Measurements from ENCODE around the gene DAB2. TPM values are rescaled to one million over a fixed set of nuclear protein-coding genes. Genes with fewer than 3 reads are reported as not detected.

The DAB2 gene
- total and polyA plus RNA-seq, 8 donors: 3.1 to 74.4 (median 35.7) TPM

- Histone ChIP-seq H3K36me3 (no peaks in the 10 kb centered on the region), H3K9me3 (no peaks in the 10 kb centered on the region), H3K4me1 (peaks cover 5 to 50% (median 25%) of the 10 kb centered on the region in 4 donors), H3K27ac (peak overlapping the region in 3 of 5 donors; percentile 84 to 88 (median 86)), H3K27me3 (peaks cover 0 to 7% (median 0%) of the 10 kb centered on the region in 3 donors), H3K4me3 (no peak overlapping the region)
- DNase-seq: no peak
- TF ChIP-seq POLR2A (IDR thresholded peaks at IDR 0.05) (no peak), POLR2AphosphoS5 (IDR thresholded peaks at IDR 0.05) (no peak), CTCF (IDR thresholded peaks at IDR 0.05) (no peak), EP300 (IDR thresholded peaks at IDR 0.05) (no peak)
- WGBS, 5 donors: 15 to 27% (median 23%) methylated on average over 3 of the region's 3 CpGs
- intact Hi-C loops (cut with DNase I; ENCODE audit: low total_unique reads): no loop called here
Measured at GRCh38 chr5:39426746-39427105, 1.9 kb upstream of the DAB2 start.

GRCh38 chr5:39426051-39426745, 1.4 kb upstream of the DAB2 start:
- Histone ChIP-seq H3K36me3 (no peaks in the 10 kb centered on the region), H3K9me3 (no peaks in the 10 kb centered on the region), H3K4me1 (peaks cover 5 to 51% (median 27%) of the 10 kb centered on the region in 4 donors), H3K27me3 (peaks cover 0 to 7% (median 0%) of the 10 kb centered on the region in 3 donors), H3K27ac (peak overlapping the region in 4 of 5 donors; percentile 41 to 88 (median 85)), H3K4me3 (no peak overlapping the region)
- intact Hi-C loops (cut with DNase I; ENCODE audit: low total_unique reads): no loop called here
- DNase-seq: no peak
- TF ChIP-seq POLR2A (IDR thresholded peaks at IDR 0.05) (no peak), EP300 (IDR thresholded peaks at IDR 0.05) (no peak), CTCF (IDR thresholded peaks at IDR 0.05) (no peak), POLR2AphosphoS5 (IDR thresholded peaks at IDR 0.05) (no peak)
- WGBS, 5 donors: 62 to 81% (median 74%) methylated on average over 7 of the region's 7 CpGs

- H3K27me3 ChIP-seq: peaks cover 0 to 7% (median 0%) of the 10 kb centered on the region in 3 donors
- peak overlapping the region; percentile 47 to 88 (median 84) for H3K27ac ChIP-seq
- H3K4me1 ChIP-seq: peaks cover 5 to 68% (median 34%) of the 10 kb centered on the region in 4 donors
- no peak for DNase-seq
- intact Hi-C loops (cut with DNase I; ENCODE audit: low total_unique reads): no loop called here
- no peaks in the 10 kb centered on the region for H3K9me3 ChIP-seq
- peak overlapping the region; percentile 56 to 63 (median 61) for H3K4me3 ChIP-seq
- H3K36me3 ChIP-seq: no peaks in the 10 kb centered on the region
- WGBS, 5 donors: 53 to 81% (median 72%) methylated on average over 2 of the region's 2 CpGs
- no peak for TF ChIP-seq POLR2AphosphoS5 (IDR thresholded peaks at IDR 0.05)
- no peak for TF ChIP-seq CTCF (IDR thresholded peaks at IDR 0.05)
- TF ChIP-seq EP300 (IDR thresholded peaks at IDR 0.05): no peak
- no peak for TF ChIP-seq POLR2A (IDR thresholded peaks at IDR 0.05)
Measured at GRCh38 chr5:39423331-39423751, 1.4 kb downstream of the DAB2 start.

GRCh38 chr5:39422728-39423285, 2.0 kb downstream of the DAB2 start:
- peak overlapping the region; percentile 10 to 88 (median 84) for H3K27ac ChIP-seq
- DNase-seq: no peak
- 56 to 77% (median 67%) methylated on average over 2 of the region's 2 CpGs for WGBS, 5 donors
- H3K4me1 ChIP-seq: peaks cover 5 to 68% (median 34%) of the 10 kb centered on the region in 4 donors
- intact Hi-C loops (cut with DNase I; ENCODE audit: low total_unique reads): no loop called here
- no peaks in the 10 kb centered on the region for H3K9me3 ChIP-seq
- peaks cover 0 to 7% (median 0%) of the 10 kb centered on the region in 3 donors for H3K27me3 ChIP-seq
- no peak for TF ChIP-seq EP300 (IDR thresholded peaks at IDR 0.05)
- no peak for TF ChIP-seq POLR2AphosphoS5 (IDR thresholded peaks at IDR 0.05)
- no peak for TF ChIP-seq CTCF (IDR thresholded peaks at IDR 0.05)
- no peak for TF ChIP-seq POLR2A (IDR thresholded peaks at IDR 0.05)
- H3K36me3 ChIP-seq: no peaks in the 10 kb centered on the region
- H3K4me3 ChIP-seq: peak overlapping the region; percentile 56 to 63 (median 61)
